Measurements from ENCODE around the gene RASSF10.

GRCh38 chr11:13015753-13016152 lies 6.6 kb downstream of the RASSF10 start:
- TF ChIP-seq FOXM1 (IDR thresholded peaks at IDR 0.05; ENCODE audit: borderline replicate concordance, low read depth) (no peak), REST (IDR thresholded peaks at IDR 0.05; ENCODE audit: low read depth) (peak; percentile 62; the same call in 1 of the 2 replicates)
